Right atrium auricular region (tissue), 2 donors: Measurements from ENCODE around the gene GPR35. TPM values are rescaled to one million over a fixed set of nuclear protein-coding genes. Genes with fewer than 3 reads are reported as not detected.

Source experiments
- DNase-seq: peaks from one replicate; pipeline ENCODE4 v3.0.0-alpha.2; 2019; ENCODE audit warnings: low spot score
- H3K27ac ChIP-seq, 2 donors: fragments of 200-600 bp; sonication (generic); 1 replicate in 1 of 2; 2 replicates in 1 of 2; pipeline ENCODE4 v1.5.1; 2016 to 2019
- H3K27me3 ChIP-seq, 2 donors: fragments of 200-600 bp; sonication (generic); one replicate each; pipeline versions ENCODE4 v1.5.1 to v1.6.0; 2017 to 2019
- H3K36me3 ChIP-seq: fragments of 200-600 bp; sonication (generic); one replicate; pipeline ENCODE4 v1.5.1; 2016
- H3K4me1 ChIP-seq, 2 donors: fragments of 200-600 bp; sonication (generic); one replicate each; pipeline versions ENCODE4 v1.5.1 to v1.6.0; 2017 to 2019
- H3K4me3 ChIP-seq, 2 donors: fragments of 200-600 bp; sonication (generic); 1 replicate in 1 of 2; 2 replicates in 1 of 2; pipeline ENCODE4 v1.5.1; 2017 to 2019; ENCODE audit warnings: mild to moderate bottlenecking in 1 of 2, moderate library complexity in 1 of 2
- H3K9me3 ChIP-seq, 2 donors: fragments of 200-600 bp; sonication (generic); one replicate each; pipeline ENCODE4 v1.5.1; 2019
- total RNA-seq, 2 donors: library from RNA; depleted of rRNA; stranded (reverse); fragments of >200 nt; gene quantifications; one replicate each; pipeline ENCODE4 v1.1.0, GENCODE V29; 2016
- TF ChIP-seq, protein P1 (sequence below), 2 donors: fragments of 200-600 bp; sonication (generic); IDR thresholded peaks; one replicate each; pipeline ENCODE4 v1.5.1; 2019; ENCODE audit warnings: antibody characterized with exemption in 2 of 2

Gene GPR35
- total RNA-seq, 2 donors from 2014 or later, result 0.56 to 0.86 TPM

DNA sequence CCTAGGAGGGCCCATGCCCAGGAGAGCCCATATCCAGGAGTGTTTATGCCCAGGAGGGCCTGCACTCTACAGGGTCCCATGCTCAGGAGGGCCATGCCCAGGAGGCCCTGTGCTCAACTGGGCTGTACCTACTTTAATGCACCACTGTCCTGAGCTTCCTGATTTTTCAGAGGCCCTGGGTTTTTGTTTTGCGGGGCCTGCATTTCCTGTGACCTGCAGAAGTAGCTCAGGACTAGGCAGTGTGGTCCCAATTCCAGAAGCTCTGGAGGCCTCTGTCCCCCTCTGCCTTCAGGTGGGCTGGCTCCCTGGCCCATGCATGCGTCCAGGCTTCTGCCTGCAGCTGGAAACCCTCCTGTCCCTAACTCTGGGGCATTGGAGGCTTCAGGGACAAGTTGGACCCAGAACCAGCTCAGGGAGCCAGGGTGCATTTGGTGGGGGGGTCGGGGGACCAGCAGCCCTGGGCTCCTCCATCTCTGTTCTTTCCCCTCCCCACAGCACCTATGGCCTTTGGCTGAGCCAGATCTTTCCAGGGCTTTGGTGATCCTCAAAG, 10.8 kb downstream of the GPR35 start:
- H3K36me3 ChIP-seq, result no peaks in the 10 kb centered on the region
- no peaks in the 10 kb centered on the region for H3K4me1 ChIP-seq
- no peak overlapping the region for H3K4me3 ChIP-seq
- H3K9me3 ChIP-seq, result no peaks in the 10 kb centered on the region
- H3K27me3 ChIP-seq, result no peaks in the 10 kb centered on the region
- TF ChIP-seq, protein P1, sequence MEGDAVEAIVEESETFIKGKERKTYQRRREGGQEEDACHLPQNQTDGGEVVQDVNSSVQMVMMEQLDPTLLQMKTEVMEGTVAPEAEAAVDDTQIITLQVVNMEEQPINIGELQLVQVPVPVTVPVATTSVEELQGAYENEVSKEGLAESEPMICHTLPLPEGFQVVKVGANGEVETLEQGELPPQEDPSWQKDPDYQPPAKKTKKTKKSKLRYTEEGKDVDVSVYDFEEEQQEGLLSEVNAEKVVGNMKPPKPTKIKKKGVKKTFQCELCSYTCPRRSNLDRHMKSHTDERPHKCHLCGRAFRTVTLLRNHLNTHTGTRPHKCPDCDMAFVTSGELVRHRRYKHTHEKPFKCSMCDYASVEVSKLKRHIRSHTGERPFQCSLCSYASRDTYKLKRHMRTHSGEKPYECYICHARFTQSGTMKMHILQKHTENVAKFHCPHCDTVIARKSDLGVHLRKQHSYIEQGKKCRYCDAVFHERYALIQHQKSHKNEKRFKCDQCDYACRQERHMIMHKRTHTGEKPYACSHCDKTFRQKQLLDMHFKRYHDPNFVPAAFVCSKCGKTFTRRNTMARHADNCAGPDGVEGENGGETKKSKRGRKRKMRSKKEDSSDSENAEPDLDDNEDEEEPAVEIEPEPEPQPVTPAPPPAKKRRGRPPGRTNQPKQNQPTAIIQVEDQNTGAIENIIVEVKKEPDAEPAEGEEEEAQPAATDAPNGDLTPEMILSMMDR (IDR thresholded peaks at IDR 0.05), result no peak
- H3K27ac ChIP-seq, result no peak overlapping the region
- no peak for DNase-seq

DNA sequence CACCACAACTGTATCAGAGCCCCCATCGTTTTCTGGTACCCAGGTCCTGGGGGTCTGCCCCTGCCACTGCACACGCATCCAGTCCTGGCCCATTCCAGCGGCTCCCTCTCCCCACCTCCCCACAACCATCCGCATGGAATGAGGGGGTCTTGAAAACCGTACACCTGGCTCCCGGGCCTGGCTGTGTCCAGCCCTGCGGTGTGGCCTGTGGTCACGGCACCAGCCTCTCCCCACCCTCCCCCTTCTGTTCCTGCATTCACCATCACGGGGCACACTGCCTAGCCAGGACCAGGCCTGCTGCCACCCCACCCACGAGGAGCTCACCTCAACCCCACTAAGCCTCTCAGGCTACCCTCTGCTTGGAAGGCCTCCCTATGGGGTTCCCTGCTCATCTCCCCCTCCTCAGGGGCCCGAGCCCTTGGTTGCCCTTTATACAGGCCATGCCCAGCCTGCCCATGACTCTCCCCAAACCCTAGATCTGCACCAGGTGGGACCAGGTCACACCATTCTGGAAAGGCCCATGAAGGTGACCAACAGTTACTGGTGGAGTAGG, 11.4 kb downstream of the GPR35 start:
- no peak for DNase-seq

DNA sequence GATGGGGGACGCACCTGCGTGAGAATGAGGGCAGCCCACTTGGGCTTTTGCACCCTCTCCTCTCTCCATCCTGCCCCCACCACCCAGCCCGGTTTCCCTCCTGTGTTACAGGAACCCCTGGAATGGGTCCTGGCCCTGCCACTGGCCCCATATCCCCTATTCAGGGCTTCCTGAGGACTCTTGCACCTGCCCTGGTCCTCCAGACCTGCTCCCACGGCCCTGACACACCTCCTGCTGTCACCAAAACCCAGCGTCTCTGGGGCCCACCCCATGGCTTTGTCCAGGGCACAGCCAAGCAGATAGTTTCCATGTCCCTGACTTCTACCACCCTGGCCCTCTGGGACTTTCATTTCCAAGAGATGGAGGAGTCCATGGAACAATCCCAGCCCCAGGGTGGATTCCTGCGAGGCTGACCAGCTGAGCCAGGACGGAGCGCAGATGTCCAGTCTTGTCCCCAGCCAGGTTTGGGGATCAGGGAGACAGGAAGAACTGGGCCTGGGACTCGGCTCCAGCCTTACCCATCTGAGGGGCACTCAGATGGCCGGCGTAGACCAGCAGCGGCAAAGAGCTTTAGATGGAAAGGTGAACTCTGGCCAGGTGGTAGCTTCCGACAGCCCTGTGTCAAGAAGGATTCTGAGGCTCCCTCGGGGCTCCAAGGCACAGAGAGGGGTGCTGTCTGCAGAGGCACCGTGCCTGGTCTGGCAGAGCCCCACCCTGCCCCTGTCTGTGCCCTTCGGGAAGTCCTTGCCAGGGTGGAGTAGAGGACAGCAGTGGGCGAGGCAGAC, 12.0 kb downstream of the GPR35 start:
- H3K27ac ChIP-seq, result no peak overlapping the region
- no peak for DNase-seq
- no peaks in the 10 kb centered on the region for H3K27me3 ChIP-seq
- no peak overlapping the region for H3K4me3 ChIP-seq
- H3K36me3 ChIP-seq, result no peaks in the 10 kb centered on the region
- H3K4me1 ChIP-seq, result no peaks in the 10 kb centered on the region
- TF ChIP-seq, protein P1 (IDR thresholded peaks at IDR 0.05), result no peak
- no peaks in the 10 kb centered on the region for H3K9me3 ChIP-seq

More for the DNA sequence above, 11.4 kb downstream of the GPR35 start:
- no peaks in the 10 kb centered on the region for H3K27me3 ChIP-seq
- H3K36me3 ChIP-seq, result no peaks in the 10 kb centered on the region
- TF ChIP-seq, protein P1 (IDR thresholded peaks at IDR 0.05), result no peak
- no peak overlapping the region for H3K4me3 ChIP-seq
- H3K4me1 ChIP-seq, result no peaks in the 10 kb centered on the region
- no peaks in the 10 kb centered on the region for H3K9me3 ChIP-seq
- no peak overlapping the region for H3K27ac ChIP-seq

DNA sequence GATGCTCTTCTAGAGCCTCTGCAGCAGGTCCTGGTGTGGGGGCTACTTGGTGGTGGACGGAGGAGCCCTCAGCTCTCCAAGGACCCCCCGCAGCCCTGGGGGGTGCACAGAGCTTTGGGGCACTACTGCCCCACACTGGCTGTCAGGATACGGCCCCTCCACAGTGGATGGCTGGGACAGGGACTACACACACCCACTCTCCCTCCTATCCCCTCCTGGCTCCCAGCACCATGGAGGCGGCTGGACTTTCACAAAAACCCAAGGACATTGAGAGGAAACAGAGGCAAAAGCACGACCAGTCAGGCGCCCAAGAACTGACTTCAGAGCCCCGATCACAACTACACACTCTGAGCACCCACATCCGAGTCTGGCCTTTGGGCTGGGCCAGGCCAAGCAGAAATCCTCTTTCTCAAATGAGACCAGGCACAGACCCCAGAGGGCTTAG, 12.6 kb downstream of the GPR35 start:
- H3K27ac ChIP-seq, result no peak overlapping the region
- no peaks in the 10 kb centered on the region for H3K27me3 ChIP-seq
- DNase-seq, result no peak
- no peaks in the 10 kb centered on the region for H3K9me3 ChIP-seq
- TF ChIP-seq, protein P1 (IDR thresholded peaks at IDR 0.05), result no peak
- H3K36me3 ChIP-seq, result no peaks in the 10 kb centered on the region
- H3K4me1 ChIP-seq, result no peaks in the 10 kb centered on the region
- no peak overlapping the region for H3K4me3 ChIP-seq

DNA sequence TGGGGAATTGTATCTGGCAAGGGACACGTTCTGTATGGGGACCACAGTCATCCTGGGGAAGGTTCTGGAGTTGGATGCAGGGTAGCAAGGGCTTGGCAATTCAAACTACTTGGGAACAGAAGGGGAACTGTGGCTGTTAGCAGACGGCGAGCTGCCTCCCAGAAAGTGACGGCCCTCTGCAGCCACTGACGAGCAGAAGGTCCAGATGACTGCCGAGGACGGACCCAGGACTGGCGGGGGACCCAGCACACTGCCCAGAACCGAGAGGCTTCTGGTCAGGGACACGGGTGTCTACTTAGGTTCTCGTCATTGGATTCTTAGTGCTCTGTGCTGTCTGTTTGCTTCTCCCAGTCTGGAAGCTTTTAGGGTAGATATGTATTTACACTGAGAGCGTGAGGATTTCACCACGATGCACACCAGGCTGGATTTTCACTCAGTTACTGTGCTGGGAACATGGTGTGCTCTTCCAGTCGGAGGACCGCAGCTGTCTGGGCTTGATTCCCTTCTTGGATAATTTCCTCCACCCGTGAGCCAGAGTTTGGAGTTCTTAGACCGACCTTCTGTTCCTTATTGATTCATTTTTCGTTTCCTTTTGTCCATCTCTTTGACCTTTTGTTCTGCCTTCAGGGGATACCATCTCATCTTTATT, 13.4 kb downstream of the GPR35 start:
- H3K4me1 ChIP-seq, result no peaks in the 10 kb centered on the region
- no peak overlapping the region for H3K27ac ChIP-seq
- no peaks in the 10 kb centered on the region for H3K9me3 ChIP-seq
- TF ChIP-seq, protein P1 (IDR thresholded peaks at IDR 0.05), result no peak
- H3K36me3 ChIP-seq, result no peaks in the 10 kb centered on the region
- H3K4me3 ChIP-seq, result no peak overlapping the region
- H3K27me3 ChIP-seq, result no peaks in the 10 kb centered on the region
- DNase-seq, result no peak
